H7 (cell line): ENCODE data around the gene WWC2. TPM values are rescaled to one million over a fixed set of nuclear protein-coding genes. Genes with fewer than 3 reads are reported as not detected.

Source experiments
- DNase-seq: peaks from one replicate; pipeline ENCODE4 v3.0.0; 2012
- H3K27me3 ChIP-seq: 2 replicates; pipeline ENCODE4 v1.6.0; 2011; ENCODE audit warnings: mild to moderate bottlenecking, low read length; ENCODE audit not compliant: control insufficient read depth, insufficient read depth
- H3K36me3 ChIP-seq: replicated peaks from 2 replicates; pipeline ENCODE4 v1.5.1; 2011; ENCODE audit warnings: low read length; ENCODE audit not compliant: control insufficient read depth, insufficient read depth
- H3K4me3 ChIP-seq: 2 replicates; pipeline ENCODE4 v1.5.1; 2011; ENCODE audit warnings: low read depth, mild to moderate bottlenecking, control low read depth, low read length, moderate library complexity; ENCODE audit not compliant: insufficient read depth
- total RNA-seq: library from RNA; depleted of rRNA; stranded (reverse); fragments of >200 nt; shearing (Covaris generic); gene quantifications from 2 replicates; pipeline ENCODE4 v1.2.3, GENCODE V29; 2014

The WWC2 gene
- total RNA-seq, 1 experiment from 2014 or later: 28.7 TPM

DNA sequence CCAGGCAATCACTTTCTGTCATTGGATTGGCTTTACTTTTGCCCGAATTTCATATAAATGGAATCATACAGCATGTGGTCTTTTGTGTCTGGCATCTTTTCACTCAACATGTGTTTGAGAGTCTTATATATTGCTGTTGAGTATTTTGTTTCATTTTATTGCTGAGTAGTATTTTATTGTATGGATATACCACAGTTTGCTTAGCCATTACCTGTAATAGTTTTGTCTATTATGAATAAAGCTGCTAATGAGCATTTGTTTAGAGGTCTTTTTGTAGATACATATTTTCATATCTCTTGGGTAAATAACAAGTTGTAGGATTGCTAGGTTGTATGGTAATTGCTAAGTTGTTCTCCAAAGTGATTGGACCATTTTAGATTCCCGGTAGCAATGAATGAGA lies 105.7 kb downstream of the WWC2 start:
- Histone ChIP-seq H3K27me3 (no peaks in the 10 kb centered on the region), H3K36me3 (peaks cover 3% of the 10 kb centered on the region), H3K4me3 (no peak overlapping the region)
- no peak for DNase-seq

DNA sequence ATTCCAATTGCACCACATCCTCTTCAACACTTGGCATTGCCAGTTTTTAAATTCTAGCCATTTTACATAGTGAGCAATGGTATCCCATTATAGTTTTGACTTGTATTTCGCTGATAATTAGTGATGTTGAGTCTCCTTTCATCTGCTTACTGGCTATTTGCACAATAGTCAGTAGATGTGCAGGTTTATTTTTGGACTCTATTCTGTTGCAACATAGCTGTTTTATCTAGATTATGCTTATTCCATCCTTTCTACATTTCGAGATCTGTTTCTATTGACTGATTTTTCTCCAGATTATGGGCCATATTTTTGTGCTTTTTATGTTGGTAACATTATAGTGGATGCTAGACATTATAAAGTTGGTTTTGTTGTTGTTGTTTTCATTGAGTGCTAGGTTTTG lies 106.1 kb downstream of the WWC2 start:
- no peak overlapping the region for H3K4me3 ChIP-seq

DNA sequence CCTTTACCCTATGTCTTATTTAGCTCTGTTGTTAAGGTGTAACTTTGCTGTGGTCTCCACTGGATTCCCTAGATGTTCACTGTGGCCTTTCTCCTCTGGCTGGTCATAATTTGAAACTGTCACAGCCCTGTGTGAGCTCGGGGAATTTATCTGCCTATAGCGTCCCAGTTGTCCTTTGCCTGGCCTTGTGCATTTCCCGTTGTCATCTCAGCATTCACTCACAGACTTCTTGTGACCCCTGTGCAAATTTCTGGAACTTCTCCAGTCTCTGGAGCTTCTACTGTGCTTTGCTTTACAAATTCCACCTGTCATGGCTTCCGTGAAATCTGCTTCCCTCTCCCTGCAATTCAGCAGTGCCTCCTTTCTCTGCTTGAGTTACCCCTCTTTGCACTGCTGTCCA lies 106.7 kb downstream of the WWC2 start:
- DNase-seq: no peak
- Histone ChIP-seq H3K4me3 (no peak overlapping the region), H3K36me3 (peaks cover 3% of the 10 kb centered on the region), H3K27me3 (no peaks in the 10 kb centered on the region)

More for the DNA sequence above, 106.1 kb downstream of the WWC2 start:
- H3K27me3 ChIP-seq: no peaks in the 10 kb centered on the region
- no peak for DNase-seq
- H3K36me3 ChIP-seq: peaks cover 3% of the 10 kb centered on the region

DNA sequence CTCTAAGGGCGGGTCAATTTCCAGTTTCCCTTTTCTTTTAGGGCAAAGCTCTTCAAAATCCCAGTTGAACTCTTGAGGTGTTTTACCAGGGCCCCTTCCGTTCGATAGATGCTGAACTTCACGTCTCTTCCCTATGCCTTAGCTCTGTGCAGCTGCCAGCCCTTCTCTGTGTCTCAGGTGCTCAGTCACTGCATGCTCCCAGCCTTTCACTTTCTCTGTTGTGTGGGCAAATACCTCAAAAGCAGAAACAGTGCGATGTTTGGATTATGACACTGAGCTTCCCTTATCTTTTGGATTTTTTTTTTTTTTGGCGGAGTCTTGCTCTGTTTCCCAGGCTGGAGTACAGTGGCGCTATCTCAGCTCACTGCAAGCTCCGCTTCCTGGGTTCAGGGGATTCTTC lies 112.5 kb downstream of the WWC2 start:
- DNase-seq: no peak
- Histone ChIP-seq H3K27me3 (no peaks in the 10 kb centered on the region), H3K4me3 (no peak overlapping the region), H3K36me3 (peaks cover 3% of the 10 kb centered on the region)

DNA sequence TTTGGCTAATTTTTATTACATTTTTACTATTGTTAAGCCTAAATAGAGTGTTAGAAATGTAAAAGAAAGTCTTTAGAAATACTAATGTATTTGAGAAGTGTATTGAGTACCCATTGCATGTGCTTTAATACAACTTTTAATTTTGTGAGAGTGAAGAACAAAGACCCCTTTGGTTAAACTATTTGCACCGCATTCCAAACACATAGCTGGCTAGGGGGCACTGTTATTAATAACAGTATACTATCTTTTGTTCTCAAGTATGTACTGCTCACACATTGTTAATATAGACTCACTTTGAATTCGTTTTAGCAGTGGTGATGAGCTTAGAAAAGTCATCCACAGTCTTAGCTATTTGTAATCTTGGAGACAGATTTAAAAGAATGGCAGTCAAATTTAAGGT lies 114.9 kb downstream of the WWC2 start:
- no peak for DNase-seq
- H3K4me3 ChIP-seq: no peak overlapping the region
- no peaks in the 10 kb centered on the region for H3K27me3 ChIP-seq
- no peaks in the 10 kb centered on the region; the same call in none of the 2 replicates for H3K36me3 ChIP-seq

DNA sequence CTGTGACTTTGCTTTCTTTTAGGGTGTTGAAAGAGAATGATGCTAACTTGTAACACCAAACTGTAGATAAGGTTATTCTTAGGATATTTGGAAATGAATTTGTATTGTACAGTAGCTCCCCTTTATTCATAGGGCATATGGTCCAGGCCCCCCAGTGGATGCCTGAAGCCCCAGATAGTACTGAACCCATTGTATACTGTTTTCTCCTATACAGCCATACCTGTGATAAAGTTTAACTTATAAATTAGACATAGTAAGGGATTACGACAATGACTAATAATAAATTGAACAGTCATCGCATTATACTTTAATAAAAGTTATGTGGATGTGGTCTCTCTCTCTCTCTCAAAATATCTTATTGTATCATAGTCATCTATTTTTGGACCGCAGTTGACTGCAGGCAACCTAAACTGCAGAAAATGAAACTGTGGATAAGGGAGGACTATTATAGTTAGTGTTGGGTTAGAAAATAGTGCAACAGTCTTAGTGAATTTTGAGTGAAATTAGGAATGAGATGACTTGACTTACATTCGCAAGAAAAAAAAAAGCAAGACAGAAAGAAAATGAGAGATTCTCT lies 115.9 kb downstream of the WWC2 start:
- Histone ChIP-seq H3K27me3 (no peaks in the 10 kb centered on the region), H3K36me3 (no peaks in the 10 kb centered on the region; the same call in none of the 2 replicates), H3K4me3 (no peak overlapping the region)
- DNase-seq: no peak

DNA sequence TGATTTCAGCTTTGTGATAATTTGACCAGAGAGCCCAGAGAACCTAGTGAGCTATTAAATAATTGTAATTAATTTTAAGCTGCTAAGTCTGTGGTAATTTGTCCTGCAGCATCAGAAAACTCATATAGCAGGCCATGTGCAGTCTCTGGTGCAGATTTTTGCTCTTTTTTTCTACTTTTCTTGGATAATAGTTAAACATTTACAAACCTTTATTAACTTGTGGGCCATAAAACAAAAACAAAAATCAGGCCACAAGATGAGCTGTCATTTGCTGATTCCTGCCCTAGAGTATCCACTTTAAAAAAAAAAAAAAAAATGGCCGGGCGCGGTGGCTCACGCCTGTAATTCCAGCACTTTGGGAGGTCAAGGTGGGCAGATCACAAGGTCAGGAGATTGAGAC lies 121.2 kb downstream of the WWC2 start:
- DNase-seq: no peak
- no peaks in the 10 kb centered on the region for H3K27me3 ChIP-seq
- no peak overlapping the region for H3K4me3 ChIP-seq
- H3K36me3 ChIP-seq: no peaks in the 10 kb centered on the region; the same call in 1 of the 2 replicates

DNA sequence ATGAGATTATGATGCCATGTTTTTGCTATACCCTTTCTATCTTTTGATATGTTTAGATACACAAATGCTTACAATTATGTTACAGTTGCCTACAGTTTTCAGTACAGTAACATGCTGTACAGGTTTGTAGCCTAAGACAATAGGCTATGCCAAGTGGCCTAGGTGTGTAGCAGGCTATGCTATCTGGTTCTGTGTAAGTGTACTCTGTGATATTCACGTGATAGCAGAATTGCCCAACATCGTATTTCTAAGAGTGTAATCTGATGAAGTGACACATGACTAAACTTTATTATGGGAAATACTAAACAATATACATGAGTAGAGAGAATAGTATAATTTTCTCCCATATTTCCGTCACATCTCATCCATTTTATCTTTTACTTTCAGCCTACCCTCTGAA lies 124.0 kb downstream of the WWC2 start:
- H3K36me3 ChIP-seq: no peaks in the 10 kb centered on the region; the same call in 1 of the 2 replicates
- DNase-seq: no peak
- no peak overlapping the region for H3K4me3 ChIP-seq
- no peaks in the 10 kb centered on the region for H3K27me3 ChIP-seq

DNA sequence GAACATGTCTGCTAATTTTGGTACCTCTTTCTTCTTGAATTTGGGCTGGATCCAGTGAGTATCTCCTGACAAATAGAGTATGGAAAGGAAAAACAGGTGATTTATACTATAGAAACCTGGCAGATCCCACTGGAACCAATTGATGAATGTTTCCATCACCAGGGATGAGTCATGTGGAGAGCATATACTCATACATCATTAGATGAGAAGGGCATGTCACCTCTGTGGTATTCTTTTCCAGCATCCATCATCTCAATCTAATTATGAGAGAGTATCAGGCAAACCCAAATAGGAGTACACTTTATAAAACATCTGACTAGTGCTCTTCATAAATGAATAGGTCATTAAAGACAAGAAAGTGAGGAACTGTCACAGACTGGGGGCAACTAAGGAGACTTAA lies 130.3 kb downstream of the WWC2 start:
- H3K27me3 ChIP-seq: no peaks in the 10 kb centered on the region
- DNase-seq: no peak
- no peak overlapping the region for H3K4me3 ChIP-seq
- no peaks in the 10 kb centered on the region for H3K36me3 ChIP-seq

DNA sequence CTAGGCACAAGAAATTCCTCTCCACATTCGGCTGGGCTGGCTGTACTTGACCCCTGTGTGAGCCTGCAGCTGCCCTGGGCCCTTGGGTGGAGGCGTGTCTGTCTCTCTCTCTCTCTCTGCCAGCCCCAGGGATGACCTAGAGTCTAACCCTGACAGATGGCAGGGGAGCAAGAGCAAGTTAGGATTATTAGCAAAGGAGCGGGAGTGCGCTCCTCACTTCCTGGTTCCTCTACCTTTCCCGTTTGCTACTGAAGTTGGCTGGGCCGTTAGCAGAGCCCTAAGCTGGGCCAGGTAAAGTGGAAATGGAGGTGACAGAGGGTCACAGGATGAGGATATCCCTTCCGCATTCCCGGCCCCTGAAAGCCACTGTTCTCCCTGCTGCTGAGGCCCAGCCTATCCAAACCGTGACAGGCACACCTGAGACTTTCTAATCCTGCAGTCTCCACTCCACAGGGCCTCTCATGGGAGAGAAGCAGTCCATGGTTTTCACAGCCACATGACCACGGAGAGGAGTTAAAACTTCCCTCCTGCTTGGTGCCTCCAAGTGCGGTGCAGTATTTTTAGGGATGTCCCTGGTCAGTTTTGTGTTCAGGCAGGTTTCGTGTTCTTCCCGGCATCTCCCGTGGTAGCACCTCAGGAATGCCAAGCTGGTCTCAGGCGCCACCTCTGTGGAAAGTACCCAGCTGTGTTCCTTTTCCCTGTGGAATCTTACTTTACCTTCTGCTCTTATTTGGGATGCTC lies 141.7 kb downstream of the WWC2 start:
- DNase-seq: no peak
- peaks cover 4% of the 10 kb centered on the region for H3K36me3 ChIP-seq
- H3K4me3 ChIP-seq: no peak overlapping the region
- no peaks in the 10 kb centered on the region for H3K27me3 ChIP-seq

DNA sequence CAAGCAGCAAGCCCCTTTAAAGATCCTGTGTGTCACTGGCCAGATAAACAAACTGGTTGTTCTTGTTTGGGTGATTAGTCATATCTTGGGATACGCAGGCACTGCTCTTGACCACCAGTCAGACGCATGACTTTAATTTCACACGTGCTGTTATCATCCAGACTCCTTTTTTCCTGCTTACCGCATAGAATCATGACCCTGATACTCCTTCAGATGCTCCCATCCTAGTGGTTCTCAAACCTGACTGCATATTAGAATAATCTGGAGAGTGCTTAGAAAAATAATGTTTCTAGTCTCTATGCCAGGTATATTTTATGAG lies 142.2 kb downstream of the WWC2 start:
- no peaks in the 10 kb centered on the region for H3K27me3 ChIP-seq
- peaks cover 4% of the 10 kb centered on the region for H3K36me3 ChIP-seq
- no peak overlapping the region for H3K4me3 ChIP-seq
- DNase-seq: no peak

DNA sequence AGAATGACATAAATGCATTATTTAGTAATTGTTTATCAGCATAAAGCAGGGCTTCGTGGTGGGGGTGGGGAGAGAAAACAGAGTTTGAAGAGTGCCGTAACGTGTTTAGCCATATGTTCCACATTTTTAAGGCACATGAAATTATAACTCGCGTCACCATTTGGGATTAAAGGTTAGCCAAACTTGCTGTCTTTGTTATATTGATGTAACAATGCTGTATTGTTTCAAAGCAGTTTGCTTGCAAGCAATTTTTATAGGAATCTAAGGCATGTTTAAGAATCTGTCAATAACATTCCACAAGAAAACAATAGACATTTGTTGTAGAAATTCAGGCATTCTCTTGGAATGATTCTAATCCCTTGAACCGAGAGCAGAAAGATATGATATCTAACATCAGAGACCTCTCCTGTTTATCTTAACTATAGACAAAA lies 142.7 kb downstream of the WWC2 start:
- Histone ChIP-seq H3K4me3 (no peak overlapping the region), H3K27me3 (no peaks in the 10 kb centered on the region), H3K36me3 (peaks cover 5% of the 10 kb centered on the region)
- DNase-seq: no peak

DNA sequence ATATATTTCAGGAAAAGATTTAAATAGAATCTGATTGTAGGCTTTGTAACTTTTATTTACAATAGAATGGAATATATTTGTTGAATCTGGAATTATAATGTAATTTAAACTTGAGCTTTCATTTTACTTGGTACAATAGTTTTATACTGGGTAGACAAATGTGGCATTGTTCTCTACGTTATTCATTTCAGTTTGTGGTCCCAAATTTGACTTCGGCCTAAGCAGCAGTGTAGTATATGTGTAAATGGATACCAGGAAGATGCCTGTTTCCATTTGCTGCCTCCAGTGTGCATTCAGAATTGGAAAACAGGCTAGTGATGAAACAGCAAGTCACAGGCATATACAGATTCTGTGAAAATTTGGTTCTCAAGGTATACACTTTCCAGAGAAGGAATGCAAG lies 143.2 kb downstream of the WWC2 start:
- no peaks in the 10 kb centered on the region for H3K27me3 ChIP-seq
- no peak overlapping the region for H3K4me3 ChIP-seq
- DNase-seq: no peak
- peaks cover 5% of the 10 kb centered on the region for H3K36me3 ChIP-seq

DNA sequence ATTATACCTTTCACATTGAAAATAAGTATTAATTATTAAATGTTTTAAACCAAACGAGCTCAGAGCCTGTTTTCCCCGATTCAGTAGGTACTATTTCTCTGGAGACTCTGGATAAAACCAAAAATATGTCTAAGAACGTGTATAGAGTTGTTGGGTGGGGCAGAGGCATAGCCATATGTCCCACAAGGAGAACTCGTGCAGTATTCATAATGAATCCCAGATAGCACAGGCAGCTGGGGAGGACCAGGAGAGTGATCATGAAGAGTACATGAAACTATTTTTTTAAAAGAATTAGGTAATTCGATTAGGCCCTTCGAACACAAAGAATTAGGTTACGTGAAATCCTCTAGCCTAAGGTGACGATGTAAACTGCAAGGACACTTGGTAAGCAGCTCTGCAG lies 145.0 kb downstream of the WWC2 start:
- Histone ChIP-seq H3K36me3 (peaks cover 10% of the 10 kb centered on the region), H3K4me3 (no peak overlapping the region), H3K27me3 (no peaks in the 10 kb centered on the region)
- no peak for DNase-seq

DNA sequence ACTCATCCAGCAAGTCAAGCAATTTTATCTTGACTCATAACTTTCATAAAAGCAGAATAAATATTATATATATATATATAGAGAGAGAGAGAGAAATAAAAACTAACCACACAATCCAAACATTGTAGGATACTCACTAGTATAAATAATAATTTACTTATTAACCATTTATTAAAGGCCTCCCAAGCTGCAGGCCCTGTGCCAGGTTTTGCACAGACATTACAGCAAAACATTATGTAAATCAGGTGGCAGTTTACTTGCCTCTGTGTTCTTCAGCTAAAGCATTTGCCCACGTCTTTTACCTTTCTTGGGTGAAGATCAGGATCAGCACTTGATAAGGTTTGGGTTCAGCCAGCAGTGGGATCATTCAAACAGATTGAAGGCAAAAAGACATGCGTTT lies 145.4 kb downstream of the WWC2 start:
- H3K36me3 ChIP-seq: peaks cover 10% of the 10 kb centered on the region
- H3K4me3 ChIP-seq: no peak overlapping the region
- no peaks in the 10 kb centered on the region for H3K27me3 ChIP-seq
- no peak for DNase-seq
